OCI-LY1 (cell line): ENCODE data around the gene C20orf96.
"Not testable (repeated sequence)": the region's sequence is repeated elsewhere in the genome, so short reads cannot be mapped to it uniquely, and the experiment has no call there.

Experiments used
- H2AFZ ChIP-seq: fragments of 200-600 bp; sonication (generic), shearing (Covaris generic); 2 replicates; pipeline ENCODE4 v1.6.0; 2014; ENCODE audit warnings: antibody characterized with exemption, mild to moderate bottlenecking, low read length
- H3F3A ChIP-seq: fragments of 200-600 bp; sonication (generic), shearing (Covaris generic); 2 replicates; pipeline ENCODE4 v1.6.0; 2014; ENCODE audit warnings: mild to moderate bottlenecking, antibody characterized with exemption, low read length, moderate library complexity; ENCODE audit not compliant: insufficient read depth
- H3K27ac ChIP-seq: fragments of 200-600 bp; sonication (generic); 2 replicates; pipeline ENCODE4 v1.5.1; 2014; ENCODE audit warnings: low read length, mixed run types, mild to moderate bottlenecking, low read depth; ENCODE audit not compliant: poor library complexity, severe bottlenecking
- H3K27me3 ChIP-seq: fragments of 200-600 bp; sonication (generic); 2 replicates; pipeline ENCODE4 v1.6.0; 2014; ENCODE audit warnings: antibody characterized with exemption, mild to moderate bottlenecking, low read length, moderate library complexity; ENCODE audit not compliant: insufficient read depth
- H3K36me3 ChIP-seq: fragments of 200-600 bp; sonication (generic); 2 replicates; pipeline ENCODE4 v1.6.1; 2014; ENCODE audit warnings: mild to moderate bottlenecking, antibody characterized with exemption, low read length, moderate library complexity, mixed read lengths; ENCODE audit not compliant: insufficient read depth
- H3K4me1 ChIP-seq: fragments of 200-600 bp; sonication (generic); 2 replicates; pipeline ENCODE4 v1.5.1; 2014; ENCODE audit warnings: mild to moderate bottlenecking, low read length, moderate library complexity; ENCODE audit not compliant: insufficient read depth, severe bottlenecking
- H3K4me2 ChIP-seq: fragments of 200-600 bp; sonication (generic), shearing (Covaris generic); 2 replicates; pipeline ENCODE4 v1.6.1; 2014; ENCODE audit warnings: low read length
- H3K4me3 ChIP-seq: fragments of 200-600 bp; sonication (generic); 2 replicates; pipeline ENCODE4 v1.5.1; 2014; ENCODE audit warnings: low read length, low read depth, mild to moderate bottlenecking, mixed read lengths; ENCODE audit not compliant: poor library complexity, severe bottlenecking
- H3K79me2 ChIP-seq: fragments of 200-600 bp; shearing (Covaris generic); 2 replicates; pipeline ENCODE4 v1.6.1; 2016; ENCODE audit warnings: mixed run types, low read length, mixed read lengths; ENCODE audit not compliant: insufficient read depth
- H3K9ac ChIP-seq: fragments of 200-600 bp; sonication (generic), shearing (Covaris generic); 2 replicates; pipeline ENCODE4 v1.6.1; 2014; ENCODE audit warnings: mild to moderate bottlenecking, low read length, mixed read lengths
- H3K9me2 ChIP-seq: fragments of 200-600 bp; sonication (generic), shearing (Covaris generic); 2 replicates; pipeline ENCODE4 v1.6.1; 2014; ENCODE audit warnings: low read depth, mild to moderate bottlenecking, low read length, mixed read lengths
- H3K9me3 ChIP-seq: fragments of 200-600 bp; shearing (Covaris generic); 2 replicates; pipeline ENCODE4 v1.6.1; 2014; ENCODE audit warnings: low read length, mixed read lengths
- H4K20me1 ChIP-seq: fragments of 200-600 bp; sonication (generic), shearing (Covaris generic); 2 replicates; pipeline ENCODE4 v1.6.0; 2016; ENCODE audit warnings: mild to moderate bottlenecking, low read length; ENCODE audit not compliant: insufficient read depth
- EZH2 ChIP-seq: fragments of 200-600 bp; sonication (generic), shearing (Covaris generic); IDR thresholded peaks from 2 replicates; pipeline ENCODE4 v1.8.0; 2017; ENCODE audit warnings: borderline replicate concordance, mixed run types, mild to moderate bottlenecking, antibody characterized with exemption, low read length, moderate library complexity, mixed read lengths
- TF ChIP-seq, protein P1 (sequence below): fragments of 200-600 bp; sonication (generic), shearing (Covaris generic); IDR thresholded peaks from 2 replicates; pipeline ENCODE4 v1.5.1; 2017; ENCODE audit warnings: mild to moderate bottlenecking, antibody characterized with exemption, low read length, moderate library complexity, mixed read lengths

Gene C20orf96

DNA sequence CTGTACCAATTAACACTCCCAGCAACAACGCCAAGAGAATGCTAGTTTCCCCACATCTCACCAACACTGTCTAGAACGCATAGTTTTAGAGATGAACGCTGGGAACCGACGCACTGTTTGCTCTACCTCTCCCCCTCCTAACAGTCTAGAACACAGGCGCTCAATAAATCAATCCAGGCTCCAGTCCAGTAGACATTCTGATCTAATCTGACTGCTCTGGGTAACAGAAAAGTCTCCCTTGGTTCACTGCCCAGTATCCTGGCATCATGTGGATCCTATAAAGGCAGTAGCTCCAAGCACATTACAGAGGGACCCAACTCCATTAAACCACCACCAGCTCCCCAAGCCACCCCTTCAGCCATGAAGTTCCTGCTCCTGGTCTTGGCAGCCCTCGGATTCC lies 33.1 kb downstream of the C20orf96 start, which contains the start of gene DEFB132:
TSS of gene DEFB132 (plus strand) at position 306 of the 400 bp plus-strand sequence. CDS start at position 361, 55 bp downstream.
- H4K20me1 ChIP-seq, result no peaks in the 10 kb centered on the region
- no peak within 1 kb of the TSS for H3K4me2 ChIP-seq
- no peak within 1 kb of the TSS for H3K9ac ChIP-seq
- TF ChIP-seq, protein P1, sequence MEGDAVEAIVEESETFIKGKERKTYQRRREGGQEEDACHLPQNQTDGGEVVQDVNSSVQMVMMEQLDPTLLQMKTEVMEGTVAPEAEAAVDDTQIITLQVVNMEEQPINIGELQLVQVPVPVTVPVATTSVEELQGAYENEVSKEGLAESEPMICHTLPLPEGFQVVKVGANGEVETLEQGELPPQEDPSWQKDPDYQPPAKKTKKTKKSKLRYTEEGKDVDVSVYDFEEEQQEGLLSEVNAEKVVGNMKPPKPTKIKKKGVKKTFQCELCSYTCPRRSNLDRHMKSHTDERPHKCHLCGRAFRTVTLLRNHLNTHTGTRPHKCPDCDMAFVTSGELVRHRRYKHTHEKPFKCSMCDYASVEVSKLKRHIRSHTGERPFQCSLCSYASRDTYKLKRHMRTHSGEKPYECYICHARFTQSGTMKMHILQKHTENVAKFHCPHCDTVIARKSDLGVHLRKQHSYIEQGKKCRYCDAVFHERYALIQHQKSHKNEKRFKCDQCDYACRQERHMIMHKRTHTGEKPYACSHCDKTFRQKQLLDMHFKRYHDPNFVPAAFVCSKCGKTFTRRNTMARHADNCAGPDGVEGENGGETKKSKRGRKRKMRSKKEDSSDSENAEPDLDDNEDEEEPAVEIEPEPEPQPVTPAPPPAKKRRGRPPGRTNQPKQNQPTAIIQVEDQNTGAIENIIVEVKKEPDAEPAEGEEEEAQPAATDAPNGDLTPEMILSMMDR, result no peak
- TF ChIP-seq EZH2, result no peak
- no peaks in the 10 kb centered on the region for H3K79me2 ChIP-seq
- no peak within 1 kb of the TSS for H3K4me3 ChIP-seq
- 0 out of 2 replicates have a peak, but pooled peaks cover 4% of the 10 kb centered on the region for H3K27me3 ChIP-seq
- H3K4me1 ChIP-seq, result no peaks in the 10 kb centered on the region
- no peak within 1 kb of the TSS for H3K27ac ChIP-seq
- no peaks in the 10 kb centered on the region for H3K9me2 ChIP-seq
- H3K36me3 ChIP-seq, result no peaks in the 10 kb centered on the region
- H3K9me3 ChIP-seq, result no peaks in the 10 kb centered on the region
- H2AFZ ChIP-seq, result no peak within 1 kb of the TSS
- no peaks in the 10 kb centered on the region for H3F3A ChIP-seq

DNA sequence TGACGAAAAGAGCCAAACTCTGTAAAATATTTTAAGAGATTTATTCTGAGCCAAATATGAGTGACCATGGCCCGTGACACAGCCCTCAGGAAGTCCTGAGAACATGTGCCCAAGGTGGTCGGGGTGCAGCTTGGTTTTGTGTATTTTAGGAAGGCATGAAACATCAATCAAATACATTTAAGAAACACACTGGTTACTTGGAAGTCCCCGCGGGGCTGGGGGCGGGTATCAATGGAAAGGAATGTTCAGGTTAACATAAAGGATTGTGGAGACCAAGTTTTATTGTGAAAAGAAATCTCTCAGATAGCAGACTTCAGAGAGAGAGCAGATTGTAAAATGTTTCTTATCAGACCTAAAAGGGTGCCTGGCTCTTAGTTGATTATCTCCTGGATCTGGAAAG lies 37.1 kb downstream of the C20orf96 start:
- H3K4me1 ChIP-seq, H3K4me2 ChIP-seq, H3K79me2 ChIP-seq, H3K9me2 ChIP-seq, H3F3A ChIP-seq, H3K27me3 ChIP-seq, H3K4me3 ChIP-seq, H3K9me3 ChIP-seq, H3K36me3 ChIP-seq, H4K20me1 ChIP-seq, H2AFZ ChIP-seq, H3K9ac ChIP-seq, H3K27ac ChIP-seq: not testable (repeated sequence)

DNA sequence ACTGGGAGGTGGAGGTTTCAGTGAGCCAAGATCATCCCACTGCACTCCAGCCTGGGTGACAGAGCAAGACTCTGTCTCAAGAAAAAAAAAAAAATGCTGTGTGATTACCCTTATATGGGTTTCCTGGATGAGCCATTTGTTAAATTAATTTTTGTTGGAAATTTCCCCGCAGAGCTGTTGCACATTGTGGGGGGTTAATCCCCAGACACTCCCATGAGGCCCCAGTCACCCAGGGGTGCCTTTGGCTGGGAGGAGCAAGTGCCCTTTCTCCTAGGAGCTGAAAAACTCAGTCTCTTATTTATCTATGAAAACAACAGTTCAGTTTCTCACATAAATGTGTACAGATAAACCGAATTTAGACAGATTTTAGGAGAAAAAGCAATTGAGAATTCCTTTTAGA lies 37.7 kb downstream of the C20orf96 start:
- no peaks in the 10 kb centered on the region for H4K20me1 ChIP-seq
- no peaks in the 10 kb centered on the region for H3K9me3 ChIP-seq
- H3F3A ChIP-seq, result no peaks in the 10 kb centered on the region
- no peaks in the 10 kb centered on the region for H3K27me3 ChIP-seq
- no peak overlapping the region for H2AFZ ChIP-seq
- H3K4me3 ChIP-seq, result no peak overlapping the region
- no peak overlapping the region for H3K9ac ChIP-seq
- TF ChIP-seq, protein P1, result no peak
- TF ChIP-seq EZH2, result no peak
- H3K36me3 ChIP-seq, result no peaks in the 10 kb centered on the region
- no peaks in the 10 kb centered on the region for H3K9me2 ChIP-seq
- H3K27ac ChIP-seq, result no peak overlapping the region
- H3K4me2 ChIP-seq, result no peak overlapping the region
- no peaks in the 10 kb centered on the region for H3K79me2 ChIP-seq
- H3K4me1 ChIP-seq, result no peaks in the 10 kb centered on the region

GRCh38 chr20:251354-251753 lies 39.2 kb downstream of the C20orf96 start:
- H3K4me2 ChIP-seq, result no peak overlapping the region
- no peak overlapping the region for H3K4me3 ChIP-seq
- no peaks in the 10 kb centered on the region for H3K9me3 ChIP-seq
- no peaks in the 10 kb centered on the region for H3K4me1 ChIP-seq
- H3F3A ChIP-seq, result no peaks in the 10 kb centered on the region
- TF ChIP-seq EZH2, result no peak
- TF ChIP-seq, protein P1, result no peak
- no peak overlapping the region for H3K9ac ChIP-seq
- no peaks in the 10 kb centered on the region; the same call in 1 of the 2 replicates for H3K36me3 ChIP-seq
- no peaks in the 10 kb centered on the region for H3K79me2 ChIP-seq
- H3K27me3 ChIP-seq, result no peaks in the 10 kb centered on the region
- H2AFZ ChIP-seq, result no peak overlapping the region
- no peak overlapping the region for H3K27ac ChIP-seq
- H4K20me1 ChIP-seq, result no peaks in the 10 kb centered on the region
- no peaks in the 10 kb centered on the region for H3K9me2 ChIP-seq
